Immature natural killer cell (primary cell): ENCODE data around the gene THSD7B. TPM values are rescaled to one million over a fixed set of nuclear protein-coding genes. Genes with fewer than 3 reads are reported as not detected.
"Not testable (repeated sequence)": the region's sequence is repeated elsewhere in the genome, so short reads cannot be mapped to it uniquely, and the experiment has no call there.

Experiments
- DNase-seq, 3 donors: peaks; one replicate each; pipeline ENCODE4 v3.0.0; 2022; ENCODE audit warnings: mixed read lengths in 1 of 3
- H3K27ac Mint-ChIP-seq, 6 donors: one replicate each; pipeline ENCODE4 v1.8.0; 2020; ENCODE audit warnings: mixed read lengths in 6 of 6, mild to moderate bottlenecking in 5 of 6, inconsistent platforms in 4 of 6, moderate library complexity in 3 of 6
- H3K27me3 Mint-ChIP-seq, 3 donors: one replicate each; pipeline ENCODE4 v1.8.0; 2020 to 2021; ENCODE audit warnings: low read depth in 3 of 3, mild to moderate bottlenecking in 3 of 3, mixed read lengths in 3 of 3, moderate library complexity in 3 of 3, inconsistent platforms in 1 of 3
- H3K36me3 Mint-ChIP-seq, 3 donors: one replicate each; pipeline ENCODE4 v1.8.0; 2020; ENCODE audit warnings: mixed read lengths in 3 of 3, inconsistent platforms in 2 of 3, mild to moderate bottlenecking in 2 of 3
- H3K4me1 Mint-ChIP-seq, 2 donors: one replicate each; pipeline ENCODE4 v1.8.0; 2020; ENCODE audit warnings: inconsistent platforms in 2 of 2, mild to moderate bottlenecking in 2 of 2, mixed read lengths in 2 of 2, moderate library complexity in 1 of 2
- H3K4me3 Mint-ChIP-seq, 5 donors: one replicate each; pipeline ENCODE4 v1.8.0; 2020; ENCODE audit warnings: mild to moderate bottlenecking in 5 of 5, mixed read lengths in 5 of 5, inconsistent platforms in 3 of 5, moderate library complexity in 3 of 5
- H3K9me3 Mint-ChIP-seq, 6 donors: one replicate each; pipeline ENCODE4 v1.8.0; 2020; ENCODE audit warnings: mild to moderate bottlenecking in 6 of 6, mixed read lengths in 6 of 6, inconsistent platforms in 4 of 6, moderate library complexity in 3 of 6
- polyA plus RNA-seq, 3 donors: library from polyadenylated mRNA; unstranded; fragments of 300-500 nt; fragmentation: Illumina TruSeq; gene quantifications; one replicate each; pipeline ENCODE4 v1.2.3, GENCODE V29; 2021

Gene THSD7B
- polyA plus RNA-seq, 3 donors from 2014 or later, result not detected

DNA sequence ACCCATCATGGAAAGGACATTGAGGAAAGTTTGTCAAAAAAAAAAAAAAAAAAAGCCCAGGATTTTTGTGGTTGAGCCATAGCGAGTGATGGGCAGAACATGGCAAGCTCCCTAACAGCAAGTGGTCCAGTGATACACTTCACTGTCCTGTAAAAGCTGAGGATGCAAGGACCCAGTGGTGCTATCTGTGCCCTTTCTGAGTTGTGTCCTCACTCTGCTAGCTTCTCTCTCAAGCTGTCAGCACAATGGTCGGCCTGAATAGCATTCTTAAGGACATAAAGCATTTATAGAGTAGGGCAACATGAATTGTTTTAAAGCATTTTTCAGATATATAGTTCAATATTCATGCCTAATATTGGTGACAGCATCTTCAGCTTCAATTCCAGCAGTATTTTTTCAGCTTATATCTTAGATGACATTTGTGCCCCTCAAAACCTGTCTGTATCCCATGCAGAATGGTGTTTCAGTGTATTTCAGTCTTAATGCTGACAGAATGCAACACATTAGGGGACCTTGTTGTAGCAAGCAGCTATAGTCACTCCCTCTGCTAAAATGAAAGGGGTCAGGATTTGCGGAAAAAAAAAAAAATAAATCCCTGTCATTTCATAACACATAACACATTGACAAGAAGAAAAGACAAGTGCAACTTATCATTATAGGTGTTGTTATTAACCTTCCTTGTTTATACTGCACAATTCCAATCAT lies 496.7 kb downstream of the THSD7B start:
- H3K27ac Mint-ChIP-seq, result no peak overlapping the region
- DNase-seq, result no peak
- H3K27me3 Mint-ChIP-seq, result no peaks in the 10 kb centered on the region
- no peaks in the 10 kb centered on the region for H3K36me3 Mint-ChIP-seq
- H3K9me3 Mint-ChIP-seq, result peaks cover 0 to 15% (median 5%) of the 10 kb centered on the region in 6 donors
- H3K4me3 Mint-ChIP-seq, result no peak overlapping the region
- peaks cover 0 to 1% of the 10 kb centered on the region in 2 donors for H3K4me1 Mint-ChIP-seq

- H3K9me3 Mint-ChIP-seq, result peaks cover 0 to 15% (median 5%) of the 10 kb centered on the region in 6 donors
- no peaks in the 10 kb centered on the region for H3K36me3 Mint-ChIP-seq
- H3K27me3 Mint-ChIP-seq, result no peaks in the 10 kb centered on the region
- H3K27ac Mint-ChIP-seq, result no peak overlapping the region
- H3K4me1 Mint-ChIP-seq, result peaks cover 0 to 1% of the 10 kb centered on the region in 2 donors
- H3K4me3 Mint-ChIP-seq, result no peak overlapping the region
- no peak for DNase-seq
Measured at GRCh38 chr2:137262594-137262993, 497.2 kb downstream of the THSD7B start.

DNA sequence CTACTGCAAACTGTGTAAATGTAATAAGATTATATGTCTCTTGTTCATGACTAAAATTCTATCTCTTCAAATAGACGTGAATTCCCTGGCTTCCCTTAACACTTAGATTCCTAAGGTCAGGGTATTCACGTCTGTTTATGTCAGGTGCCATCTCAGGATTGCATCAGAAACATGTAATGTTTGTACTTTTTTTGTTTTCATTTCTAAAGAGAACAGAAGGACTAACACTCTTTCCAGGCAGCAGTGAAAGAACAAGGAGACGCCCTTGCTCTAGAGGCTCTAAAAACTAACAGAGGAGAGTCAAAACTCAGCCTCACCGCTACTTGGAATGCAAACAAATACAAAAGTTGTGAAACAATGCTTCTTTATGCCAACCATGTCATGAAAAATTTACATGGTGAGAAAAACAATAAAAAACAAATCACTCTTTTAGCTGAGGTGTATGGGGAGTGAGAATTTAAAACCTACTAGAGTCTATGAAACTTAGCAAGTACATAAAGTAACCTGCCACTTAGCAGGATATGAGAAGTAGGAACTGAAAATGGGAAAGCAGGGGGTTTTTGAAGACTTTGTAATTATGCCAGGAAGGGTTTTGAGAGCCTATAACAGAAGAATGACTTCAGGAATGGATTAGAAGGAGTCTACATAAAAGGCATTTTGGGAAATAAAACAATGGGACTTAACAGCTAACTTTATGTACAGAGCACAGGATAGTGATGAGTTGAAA lies 522.7 kb downstream of the THSD7B start:
- peaks cover 0 to 5% (median 0%) of the 10 kb centered on the region in 3 donors for H3K36me3 Mint-ChIP-seq
- H3K27me3 Mint-ChIP-seq, result peaks cover 0 to 2% (median 0%) of the 10 kb centered on the region in 3 donors
- H3K4me3 Mint-ChIP-seq, result no peak overlapping the region
- no peak for DNase-seq
- peaks cover 9 to 48% (median 21%) of the 10 kb centered on the region in 6 donors for H3K9me3 Mint-ChIP-seq
- no peak overlapping the region for H3K27ac Mint-ChIP-seq
- no peaks in the 10 kb centered on the region for H3K4me1 Mint-ChIP-seq

DNA sequence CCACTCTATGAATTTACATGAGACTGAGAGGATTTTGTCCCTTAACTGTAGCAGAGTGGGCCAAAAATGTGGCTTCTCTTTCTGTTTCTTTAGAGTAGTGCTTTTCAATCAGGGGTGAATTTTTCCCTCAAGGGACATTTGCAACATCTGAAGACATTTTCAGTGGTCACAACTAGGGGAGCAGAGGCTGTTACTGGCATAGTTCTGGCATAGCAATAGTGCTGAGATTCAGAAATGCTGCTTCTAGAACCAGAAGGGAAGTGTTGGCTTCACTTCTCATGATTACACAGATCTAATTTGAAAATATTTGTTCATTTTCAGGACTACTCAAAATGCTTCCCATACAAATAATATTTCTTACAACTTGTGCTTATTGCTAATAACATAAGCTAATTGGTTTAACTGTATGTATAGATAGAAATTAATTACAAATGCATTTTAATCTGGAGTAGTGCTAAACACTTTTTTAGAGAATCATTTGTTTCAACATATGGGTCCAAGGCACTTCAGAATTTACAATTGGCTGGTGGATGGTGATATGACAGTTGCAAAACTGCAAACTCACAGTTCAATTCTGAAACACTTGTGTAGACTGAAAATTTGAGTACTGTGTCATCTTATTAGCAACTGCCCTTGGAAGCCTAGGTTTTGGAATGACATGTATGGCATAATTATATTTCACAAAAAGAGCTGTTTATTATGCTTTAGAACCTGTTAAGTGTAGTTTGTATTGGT lies 526.7 kb downstream of the THSD7B start:
- DNase-seq, result no peak
- Mint-ChIP-seq H3K9me3 (peaks cover 6 to 44% (median 29%) of the 10 kb centered on the region in 6 donors), H3K27me3 (peaks cover 0 to 2% (median 2%) of the 10 kb centered on the region in 3 donors), H3K36me3 (no peaks in the 10 kb centered on the region), H3K27ac (no peak overlapping the region), H3K4me3 (no peak overlapping the region), H3K4me1 (no peaks in the 10 kb centered on the region)

GRCh38 chr2:137298377-137298776 lies 533.0 kb downstream of the THSD7B start:
- no peak overlapping the region for H3K4me3 Mint-ChIP-seq
- peaks cover 3 to 26% (median 22%) of the 10 kb centered on the region in 6 donors for H3K9me3 Mint-ChIP-seq
- no peaks in the 10 kb centered on the region for H3K36me3 Mint-ChIP-seq
- no peak overlapping the region for H3K27ac Mint-ChIP-seq
- no peak for DNase-seq
- peaks cover 0 to 2% (median 2%) of the 10 kb centered on the region in 3 donors for H3K27me3 Mint-ChIP-seq
- H3K4me1 Mint-ChIP-seq, result no peaks in the 10 kb centered on the region

- DNase-seq, result no peak
- H3K4me3 Mint-ChIP-seq, result no peak overlapping the region
Measured at GRCh38 chr2:137300987-137301386, 535.6 kb downstream of the THSD7B start.

DNA sequence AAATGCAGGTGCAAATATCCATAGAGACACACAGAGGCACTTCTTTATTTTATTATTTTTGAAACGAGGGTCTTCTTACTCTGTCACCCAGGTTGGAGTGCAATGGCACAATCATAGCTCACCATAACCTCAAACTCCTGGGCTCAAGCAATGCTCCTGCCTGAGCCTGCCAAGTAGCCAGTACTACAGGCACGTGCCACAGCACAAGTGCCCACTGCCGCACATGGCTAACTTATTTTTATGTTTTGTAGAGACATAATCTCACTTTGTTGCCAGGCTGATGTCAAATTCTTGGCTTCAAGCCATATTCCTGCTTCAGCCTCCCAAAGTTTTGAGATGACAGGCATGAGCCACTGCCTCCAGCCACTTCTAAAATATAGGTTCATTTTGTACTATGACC lies 537.6 kb downstream of the THSD7B start:
- no peaks in the 10 kb centered on the region for H3K27me3 Mint-ChIP-seq
- no peak for DNase-seq
- H3K4me3 Mint-ChIP-seq, result no peak overlapping the region
- peaks cover 0 to 8% (median 6%) of the 10 kb centered on the region in 6 donors for H3K9me3 Mint-ChIP-seq
- no peaks in the 10 kb centered on the region for H3K4me1 Mint-ChIP-seq
- H3K27ac Mint-ChIP-seq, result no peak overlapping the region
- no peaks in the 10 kb centered on the region for H3K36me3 Mint-ChIP-seq

More at GRCh38 chr2:137300987-137301386, 535.6 kb downstream of the THSD7B start:
- no peaks in the 10 kb centered on the region for H3K4me1 Mint-ChIP-seq
- H3K36me3 Mint-ChIP-seq, result no peaks in the 10 kb centered on the region
- H3K9me3 Mint-ChIP-seq, result peaks cover 0 to 18% (median 16%) of the 10 kb centered on the region in 6 donors
- H3K27me3 Mint-ChIP-seq, result peaks cover 0 to 2% (median 0%) of the 10 kb centered on the region in 3 donors
- H3K27ac Mint-ChIP-seq, result no peak overlapping the region

- Mint-ChIP-seq H3K36me3 (no peaks in the 10 kb centered on the region), H3K4me1 (no peaks in the 10 kb centered on the region), H3K9me3 (peaks cover 4 to 17% (median 9%) of the 10 kb centered on the region in 6 donors), H3K27me3 (peaks cover 0 to 2% (median 0%) of the 10 kb centered on the region in 3 donors), H3K4me3 (no peak overlapping the region), H3K27ac (no peak overlapping the region)
- no peak for DNase-seq
Measured at GRCh38 chr2:137316075-137316474, 550.7 kb downstream of the THSD7B start.

DNA sequence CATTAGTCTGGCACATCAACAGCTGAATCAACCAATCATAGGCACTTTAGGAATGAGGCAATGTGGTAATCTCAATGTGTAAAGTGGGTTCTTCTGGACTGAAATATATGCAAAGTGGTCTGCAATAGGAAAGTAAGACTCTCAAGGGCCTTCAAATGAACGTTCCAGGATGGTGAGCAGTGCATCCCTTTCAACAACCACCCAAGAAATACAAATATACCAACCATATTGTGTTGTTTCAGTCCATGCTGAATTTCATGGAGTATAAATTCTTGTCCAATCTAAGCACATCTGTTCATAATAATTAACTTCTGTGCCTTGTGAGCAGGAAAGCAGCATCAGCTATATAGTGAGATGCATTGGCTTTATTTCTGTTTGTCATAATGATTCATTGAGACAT lies 556.2 kb downstream of the THSD7B start:
- Mint-ChIP-seq H3K4me3 (no peak overlapping the region), H3K36me3 (no peaks in the 10 kb centered on the region), H3K27ac (no peak overlapping the region), H3K4me1 (no peaks in the 10 kb centered on the region), H3K27me3 (peaks cover 0 to 2% (median 0%) of the 10 kb centered on the region in 3 donors), H3K9me3 (peaks cover 2 to 18% (median 9%) of the 10 kb centered on the region in 6 donors)
- DNase-seq, result no peak

DNA sequence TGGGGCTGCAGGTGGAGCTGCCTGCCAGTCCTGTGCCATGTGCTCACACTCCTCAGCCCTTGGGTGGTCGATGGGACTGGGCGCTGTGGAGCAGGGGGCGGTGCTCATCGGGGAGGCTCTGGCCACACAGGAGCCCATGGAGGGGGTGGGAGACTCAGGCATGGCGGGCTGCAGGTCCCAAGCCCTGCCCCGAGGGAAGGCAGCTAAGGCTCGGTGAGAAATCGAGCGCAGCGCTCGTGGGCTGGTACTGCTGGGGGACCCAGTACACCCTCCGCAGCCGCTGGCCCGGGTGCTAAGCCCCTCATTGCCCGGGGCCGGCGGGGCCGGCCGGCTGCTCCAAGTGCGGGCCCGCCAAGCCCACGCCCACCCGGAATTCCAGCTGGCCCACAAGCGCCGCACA lies 566.2 kb downstream of the THSD7B start:
- not testable (repeated sequence) for H3K4me3 Mint-ChIP-seq, H3K27ac Mint-ChIP-seq, H3K4me1 Mint-ChIP-seq

GRCh38 chr2:137333386-137334165 lies 568.2 kb downstream of the THSD7B start:
- H3K27me3 Mint-ChIP-seq, result peaks cover 0 to 4% (median 2%) of the 10 kb centered on the region in 3 donors
- no peaks in the 10 kb centered on the region for H3K4me1 Mint-ChIP-seq
- no peak for DNase-seq
- H3K9me3 Mint-ChIP-seq, result peaks cover 8 to 37% (median 22%) of the 10 kb centered on the region in 6 donors
- H3K36me3 Mint-ChIP-seq, result no peaks in the 10 kb centered on the region
- no peak overlapping the region for H3K27ac Mint-ChIP-seq
- H3K4me3 Mint-ChIP-seq, result no peak overlapping the region

More for the DNA sequence above, 566.2 kb downstream of the THSD7B start:
- peaks cover 11 to 39% (median 21%) of the 10 kb centered on the region in 6 donors for H3K9me3 Mint-ChIP-seq
- H3K36me3 Mint-ChIP-seq, DNase-seq, H3K27me3 Mint-ChIP-seq: not testable (repeated sequence)

DNA sequence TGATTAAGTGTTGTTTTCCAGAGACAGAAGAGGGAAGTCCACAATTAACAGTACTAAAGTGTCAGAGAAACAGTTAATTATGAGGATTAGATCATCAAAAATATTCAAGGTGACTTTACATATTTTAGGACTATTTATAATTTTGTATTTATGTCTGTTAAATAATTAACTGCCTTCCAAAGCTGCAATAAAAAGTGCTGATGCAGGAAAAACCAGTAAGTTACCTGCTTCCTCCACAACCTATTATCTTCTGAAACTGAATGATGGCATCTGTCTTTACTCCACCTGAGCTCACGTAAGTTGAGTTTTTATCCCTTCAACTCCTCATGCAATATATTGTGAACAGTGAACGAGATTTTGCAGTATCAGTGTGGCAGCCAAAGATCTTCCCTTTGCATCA lies 570.7 kb downstream of the THSD7B start:
- Mint-ChIP-seq H3K27ac (no peak overlapping the region), H3K36me3 (no peaks in the 10 kb centered on the region), H3K4me3 (no peak overlapping the region), H3K27me3 (peaks cover 0 to 2% (median 2%) of the 10 kb centered on the region in 3 donors), H3K9me3 (peaks cover 2 to 26% (median 20%) of the 10 kb centered on the region in 6 donors), H3K4me1 (no peaks in the 10 kb centered on the region)
- DNase-seq, result no peak

GRCh38 chr2:137339051-137339450 lies 573.7 kb downstream of the THSD7B start:
- H3K36me3 Mint-ChIP-seq, result no peaks in the 10 kb centered on the region
- no peak overlapping the region for H3K27ac Mint-ChIP-seq
- H3K27me3 Mint-ChIP-seq, result peaks cover 0 to 2% (median 0%) of the 10 kb centered on the region in 3 donors
- DNase-seq, result no peak
- H3K4me3 Mint-ChIP-seq, result no peak overlapping the region
- H3K4me1 Mint-ChIP-seq, result no peaks in the 10 kb centered on the region
- H3K9me3 Mint-ChIP-seq, result peaks cover 0 to 19% (median 16%) of the 10 kb centered on the region in 6 donors
